HCT116 (cell line): ENCODE data around the gene CLASP2.

Experiments
- CTCF ChIP-seq, 3 experiments: fragments of 200-600 bp in 1 of 3; sonication (generic) in 1 of 3; IDR thresholded peaks in 2 of 3; conservative IDR thresholded peaks in 1 of 3; 2 replicates each; pipeline ENCODE4 v1.5.1; 2012 to 2017; ENCODE audit warnings: low read depth in 2 of 3, low read length in 2 of 3, antibody characterized with exemption in 1 of 3, borderline replicate concordance in 1 of 3, control low read depth in 1 of 3, mild to moderate bottlenecking in 1 of 3, mixed read lengths in 1 of 3, mixed run types in 1 of 3, moderate library complexity in 1 of 3; ENCODE audit not compliant: insufficient read depth in 1 of 3
- REST ChIP-seq: IDR thresholded peaks from 2 replicates; pipeline ENCODE4 v1.6.1; 2012; ENCODE audit warnings: low read depth
- ZNF274 ChIP-seq: fragments of 200-500 bp; sonication (Bioruptor generic); IDR thresholded peaks from 2 replicates; pipeline ENCODE4 v1.6.1; 2014; ENCODE audit warnings: mild to moderate bottlenecking, low read depth, low read length, inconsistent platforms

- TF ChIP-seq CTCF (IDR thresholded peaks at IDR 0.05 in 2 of 3, conservative IDR thresholded peaks at IDR 0.05 in 1 of 3; ENCODE audit: borderline replicate concordance in 1 of 3, insufficient read depth in 1 of 3, low read depth in 2 of 3, low read length in 2 of 3) (no peak), ZNF274 (no peak), REST (no peak)
Observed at GRCh38 chr3:33521736-33522135, 196.3 kb downstream of the CLASP2 start.
